HG02798 (cell line): Measurements from ENCODE around the gene HS3ST3B1.

Experiments used
- ATAC-seq: cut with Tn5 transposase; IDR thresholded peaks from one replicate; pipeline ENCODE4 v1.9.1; 2021; ENCODE audit warnings: mild to moderate bottlenecking; ENCODE audit not compliant: unreplicated experiment, poor library complexity

Gene HS3ST3B1

GRCh38 chr17:14300575-14301278 is at the start of gene HS3ST3B1:
TSS of gene HS3ST3B1 (plus strand) at chr17:14301081. CDS start at chr17:14301519, 438 bp downstream.
- ATAC-seq, result peak; percentile 72

GRCh38 chr17:14261406-14261805 is 39.5 kb upstream of the HS3ST3B1 start:
- ATAC-seq, result no peak

DNA sequence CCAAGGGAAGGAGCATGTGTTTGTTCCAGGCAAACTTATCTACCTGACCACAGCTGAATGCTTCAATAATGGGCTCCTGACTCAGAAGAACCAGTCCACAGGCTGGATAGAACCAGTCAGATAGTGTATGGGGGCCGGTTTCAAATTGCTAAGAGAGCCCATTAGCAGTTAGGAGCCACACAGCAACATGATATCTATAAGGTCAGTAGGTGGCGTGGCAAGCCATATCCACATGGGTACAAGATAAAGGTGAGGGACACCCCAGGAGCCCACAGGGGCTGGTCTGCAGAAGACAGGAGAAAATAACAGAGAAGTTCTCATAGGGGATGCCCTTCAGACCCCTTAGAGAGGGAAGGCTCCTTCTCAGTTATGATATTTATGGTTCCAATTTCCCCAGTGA is 32.6 kb upstream of the HS3ST3B1 start:
- ATAC-seq, result no peak

DNA sequence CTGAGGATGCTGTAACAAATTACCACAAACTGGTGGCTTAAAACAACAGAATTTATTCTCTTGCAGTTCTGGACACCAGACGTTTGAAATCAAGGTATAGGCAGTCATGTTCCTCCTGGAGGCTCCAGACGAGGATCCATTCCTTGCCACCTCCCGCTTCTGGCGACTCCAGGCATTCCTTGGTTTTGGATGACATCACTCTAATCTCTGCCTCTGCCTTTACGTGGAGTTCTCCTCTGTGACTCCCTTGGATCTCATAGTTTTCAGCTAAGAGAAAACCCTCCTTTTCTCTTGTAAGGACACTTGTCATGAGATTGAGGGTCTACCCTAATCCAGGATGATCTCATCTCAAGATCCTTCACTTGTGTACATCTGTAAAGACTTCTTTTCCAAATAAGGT is 31.4 kb upstream of the HS3ST3B1 start:
- ATAC-seq, result no peak

- ATAC-seq, result no peak
Measured at GRCh38 chr17:14270508-14270907, 30.4 kb upstream of the HS3ST3B1 start.

- ATAC-seq, result no peak
Measured at GRCh38 chr17:14276535-14277250, 24.2 kb upstream of the HS3ST3B1 start.

DNA sequence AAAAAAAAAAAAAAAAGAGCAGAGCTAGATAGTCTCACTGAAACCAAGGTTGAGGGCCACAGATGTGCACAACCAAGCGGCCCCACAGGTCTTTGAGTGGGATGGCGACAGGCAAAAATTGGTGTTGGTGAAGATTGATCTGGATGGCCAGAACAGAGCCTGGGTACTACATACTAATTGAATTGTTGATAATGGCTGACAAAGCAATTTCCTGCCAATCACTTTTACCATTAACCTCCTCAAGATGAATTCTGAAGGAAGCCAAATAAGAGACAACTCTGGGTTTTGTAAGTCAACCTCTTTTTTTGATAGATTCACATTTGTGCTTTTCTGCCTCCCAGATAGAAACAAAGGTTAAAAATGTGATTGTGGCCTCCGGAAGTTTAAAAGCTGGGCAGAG is 19.4 kb upstream of the HS3ST3B1 start:
- no peak for ATAC-seq

DNA sequence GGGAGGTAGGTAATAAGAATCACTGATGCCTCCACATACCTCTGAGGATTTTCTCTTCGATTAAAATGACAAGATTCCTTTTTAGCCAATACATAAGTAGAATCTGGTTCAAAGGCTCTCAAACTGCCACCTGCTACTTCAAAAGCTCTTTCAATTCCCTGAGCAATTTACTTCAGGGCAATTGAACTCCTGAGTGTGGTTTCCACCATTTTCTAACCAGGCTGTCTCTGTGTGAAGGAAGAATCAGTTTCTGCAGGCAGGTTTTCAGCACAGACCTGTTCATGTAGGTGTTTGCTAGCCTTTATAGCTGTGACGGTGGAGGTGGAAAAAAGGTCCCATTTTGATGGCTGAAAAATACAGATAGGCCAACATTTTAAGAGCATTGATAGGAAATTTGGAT is 18.2 kb upstream of the HS3ST3B1 start:
- no peak for ATAC-seq

GRCh38 chr17:14289162-14289561 is 11.7 kb upstream of the HS3ST3B1 start:
- ATAC-seq, result no peak

DNA sequence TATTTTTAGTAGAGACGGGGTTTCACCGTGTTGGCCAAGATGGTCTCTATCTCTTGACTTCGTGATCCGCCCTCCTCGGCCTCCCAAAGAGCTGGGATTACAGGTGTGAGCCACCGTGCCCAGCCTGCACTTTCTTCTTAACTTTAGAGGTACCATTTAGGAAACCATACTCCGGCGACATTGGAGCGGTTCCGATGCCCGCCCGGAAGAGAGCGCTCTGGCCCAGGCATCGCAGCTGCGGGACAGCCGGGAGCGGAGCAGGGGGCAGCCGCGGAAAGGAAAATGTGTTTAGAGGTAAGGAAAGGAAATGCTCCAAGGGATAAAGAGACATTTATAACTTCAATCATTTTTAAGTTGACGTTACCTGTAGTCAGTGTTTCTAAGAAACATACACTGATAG is 6.0 kb upstream of the HS3ST3B1 start:
- no peak for ATAC-seq

DNA sequence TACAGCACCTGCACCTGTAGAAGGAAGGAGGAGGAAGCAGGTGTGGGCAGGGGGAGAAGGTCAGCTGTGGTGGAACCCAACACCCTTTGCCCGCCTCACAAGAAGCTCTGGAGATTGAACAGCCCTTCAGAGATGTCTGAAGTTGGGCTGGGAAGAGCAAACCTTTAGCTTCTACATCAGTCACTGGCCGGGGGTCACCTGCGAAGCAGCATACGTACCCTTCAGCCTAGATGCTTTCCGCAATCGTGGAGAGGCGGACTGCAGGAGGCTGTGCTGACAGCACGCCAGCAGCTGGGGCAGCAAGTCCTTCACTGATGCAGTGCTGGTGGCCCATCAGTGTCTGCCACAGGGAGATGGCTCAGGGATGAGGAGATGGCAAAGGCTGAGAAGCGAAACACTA is 5.2 kb upstream of the HS3ST3B1 start:
- ATAC-seq, result no peak

DNA sequence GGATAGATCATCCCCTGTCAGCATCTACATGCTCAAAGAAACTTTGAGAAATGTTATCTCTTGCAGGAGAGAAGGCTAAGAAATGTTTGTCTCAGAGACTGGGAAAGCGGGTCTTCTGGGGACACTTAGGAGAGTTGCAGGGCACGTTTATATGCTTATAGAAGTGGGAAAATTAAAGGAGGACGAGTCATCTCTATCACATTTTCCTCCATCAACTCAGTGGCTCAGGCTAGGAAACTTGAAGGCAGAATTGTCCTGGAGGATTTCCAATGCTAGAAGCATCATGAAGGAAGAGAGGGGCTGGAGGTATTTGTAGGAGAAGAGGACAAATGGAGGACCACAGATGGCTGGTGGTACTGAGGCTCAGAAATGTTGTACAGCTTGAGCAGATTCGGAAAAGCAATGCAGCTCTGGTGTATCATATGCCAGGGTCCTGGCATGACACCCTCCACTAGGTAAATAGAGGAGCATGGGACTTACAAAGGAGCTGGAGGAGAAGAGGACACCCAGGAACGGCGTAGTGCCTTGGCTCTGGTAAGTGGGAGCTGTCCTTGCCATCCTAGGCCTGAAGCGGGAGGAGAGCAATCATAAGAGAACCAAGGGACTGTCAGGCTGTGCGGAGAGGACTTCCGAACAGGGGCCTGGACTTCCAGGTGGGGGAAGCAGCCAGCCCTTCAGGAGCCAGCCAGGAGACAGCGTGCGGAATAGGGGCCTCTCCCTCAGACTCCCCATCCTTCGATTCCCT is 4.5 kb upstream of the HS3ST3B1 start:
- no peak for ATAC-seq

GRCh38 chr17:14297161-14297851 is 3.6 kb upstream of the HS3ST3B1 start:
- ATAC-seq, result no peak

- ATAC-seq, result no peak
Measured at GRCh38 chr17:14298221-14298946, 2.5 kb upstream of the HS3ST3B1 start.

- ATAC-seq, result no peak
Measured at GRCh38 chr17:14298947-14299279, 2.0 kb upstream of the HS3ST3B1 start.

DNA sequence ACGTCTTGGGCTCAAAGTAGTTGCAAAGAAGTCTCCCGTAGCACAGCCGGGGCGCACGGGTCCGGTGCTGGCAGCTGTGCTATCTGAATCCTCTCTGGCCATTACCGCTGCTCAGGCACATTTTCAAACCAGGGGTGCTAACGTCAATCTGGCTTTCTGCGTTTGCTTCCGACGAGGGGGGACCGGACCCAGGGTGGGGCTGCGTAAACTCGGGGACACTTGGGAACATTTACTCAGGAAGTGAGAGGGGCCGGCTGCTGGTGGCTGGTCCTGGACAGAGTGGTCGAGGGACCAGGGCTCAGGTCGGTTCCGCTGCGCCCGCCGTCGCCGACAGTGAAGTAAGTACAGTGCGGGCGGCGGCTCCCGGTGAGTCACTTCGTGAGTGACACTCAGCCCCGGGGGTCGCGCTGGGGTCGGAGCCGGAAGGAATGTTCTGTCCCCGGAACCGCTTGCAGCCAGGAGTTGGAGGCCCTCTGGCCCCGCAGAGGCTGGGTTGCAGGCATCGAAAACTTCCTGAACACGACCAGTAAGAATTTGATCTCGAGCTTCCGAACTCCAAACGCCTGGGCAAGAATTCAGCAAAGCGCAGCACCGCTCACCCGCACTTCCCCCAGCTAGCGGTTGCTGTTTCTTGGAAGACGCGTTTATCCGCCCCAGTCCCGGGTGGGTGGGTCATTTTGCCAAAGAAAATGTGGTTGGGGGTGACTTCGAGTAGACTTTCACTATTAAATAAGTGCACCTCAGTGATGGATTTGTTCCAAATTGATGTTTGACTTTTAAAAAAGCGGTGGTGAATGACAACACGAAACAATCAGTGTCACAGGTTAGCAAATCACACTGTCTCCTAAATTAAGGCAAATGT is 1.4 kb upstream of the HS3ST3B1 start:
- ATAC-seq, result no peak

DNA sequence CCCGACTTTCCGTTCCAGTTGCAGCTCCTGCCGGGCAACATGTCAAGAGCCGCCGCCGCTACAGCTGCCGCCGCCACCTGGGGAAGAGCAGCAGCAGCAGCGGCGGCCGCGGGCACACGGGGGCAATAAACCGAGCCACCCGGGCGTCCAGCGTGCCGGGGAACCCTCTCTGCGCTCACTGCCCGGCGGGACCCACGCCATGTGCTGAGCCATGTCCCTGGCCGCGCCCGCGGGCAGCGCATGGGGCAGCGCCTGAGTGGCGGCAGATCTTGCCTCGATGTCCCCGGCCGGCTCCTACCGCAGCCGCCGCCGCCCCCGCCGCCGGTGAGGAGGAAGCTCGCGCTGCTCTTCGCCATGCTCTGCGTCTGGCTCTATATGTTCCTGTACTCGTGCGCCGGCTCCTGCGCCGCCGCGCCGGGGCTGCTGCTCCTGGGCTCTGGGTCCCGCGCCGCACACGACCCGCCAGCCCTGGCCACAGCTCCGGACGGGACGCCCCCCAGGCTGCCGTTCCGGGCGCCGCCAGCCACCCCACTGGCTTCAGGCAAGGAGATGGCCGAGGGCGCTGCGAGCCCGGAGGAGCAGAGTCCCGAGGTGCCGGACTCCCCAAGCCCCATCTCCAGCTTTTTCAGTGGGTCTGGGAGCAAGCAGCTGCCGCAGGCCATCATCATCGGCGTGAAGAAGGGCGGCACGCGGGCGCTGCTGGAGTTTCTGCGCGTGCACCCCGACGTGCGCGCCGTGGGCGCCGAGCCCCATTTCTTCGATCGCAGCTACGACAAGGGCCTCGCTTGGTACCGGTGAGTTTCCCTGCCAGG is 604 bp downstream of the HS3ST3B1 start:
- peak; percentile 3 for ATAC-seq

- ATAC-seq, result peak; percentile 18
Measured at GRCh38 chr17:14302091-14302430, 1.2 kb downstream of the HS3ST3B1 start.
